Activated naive CD8-positive, alpha-beta T cell treated with anti-CD3 and anti-CD28 coated beads, Interleukin-2, amount 50 U/mL, for 24 hours (primary cell): Measurements from ENCODE around the gene DLGAP1.
"Not testable (repeated sequence)": the region's sequence is repeated elsewhere in the genome, so short reads cannot be mapped to it uniquely, and the experiment has no call there.

Source experiments
- ATAC-seq: fragments of 150-1000 bp; cut with Tn5 transposase; one replicate; pipeline ENCODE4 v1.10.0; 2021
- DNase-seq: peaks from one replicate; pipeline ENCODE4 v3.0.0; 2021
- H3K27ac Mint-ChIP-seq: one replicate; pipeline ENCODE4 v1.8.0; 2021; ENCODE audit warnings: mild to moderate bottlenecking, mixed read lengths
- H3K27me3 Mint-ChIP-seq: one replicate; pipeline ENCODE4 v1.8.0; 2021; ENCODE audit warnings: mixed read lengths
- H3K36me3 Mint-ChIP-seq: one replicate; pipeline ENCODE4 v1.8.0; 2021; ENCODE audit warnings: low read depth, mixed read lengths
- H3K4me1 Mint-ChIP-seq: one replicate; pipeline ENCODE4 v1.8.0; 2021; ENCODE audit warnings: mixed read lengths
- H3K4me3 Mint-ChIP-seq: one replicate; pipeline ENCODE4 v1.8.0; 2021; ENCODE audit warnings: mild to moderate bottlenecking, moderate library complexity, mixed read lengths
- H3K9me3 Mint-ChIP-seq: one replicate; pipeline ENCODE4 v1.8.0; 2021; ENCODE audit warnings: mixed read lengths

The DLGAP1 gene

GRCh38 chr18:4455113-4455811 is at the start of gene DLGAP1:
DLGAP1 (minus strand) TSS chr18:4455307.
- Mint-ChIP-seq H3K9me3 (peaks cover 14% of the 10 kb centered on the region), H3K27ac (no peak within 1 kb of the TSS), H3K4me3 (no peak within 1 kb of the TSS), H3K36me3 (peaks cover 2% of the 10 kb centered on the region), H3K27me3 (peaks cover 27% of the 10 kb centered on the region), H3K4me1 (no peaks in the 10 kb centered on the region)
- no peak for DNase-seq
- ATAC-seq: no peak

GRCh38 chr18:4494703-4495284 is 39.7 kb upstream of the DLGAP1 start:
- H3K36me3 Mint-ChIP-seq, H3K4me3 Mint-ChIP-seq, DNase-seq, H3K27ac Mint-ChIP-seq, ATAC-seq, H3K4me1 Mint-ChIP-seq, H3K27me3 Mint-ChIP-seq: not testable (repeated sequence)
- peaks cover 12% of the 10 kb centered on the region for H3K9me3 Mint-ChIP-seq

GRCh38 chr18:4468511-4468910 is 13.4 kb upstream of the DLGAP1 start:
- no peak for DNase-seq
- no peak for ATAC-seq
- Mint-ChIP-seq H3K36me3 (no peaks in the 10 kb centered on the region), H3K4me1 (no peaks in the 10 kb centered on the region), H3K9me3 (peaks cover 4% of the 10 kb centered on the region), H3K4me3 (no peak overlapping the region), H3K27ac (no peak overlapping the region), H3K27me3 (peaks cover 2% of the 10 kb centered on the region)

- Mint-ChIP-seq H3K27ac (no peak overlapping the region), H3K27me3 (peaks cover 27% of the 10 kb centered on the region), H3K4me3 (no peak overlapping the region), H3K4me1 (no peaks in the 10 kb centered on the region), H3K36me3 (peaks cover 2% of the 10 kb centered on the region), H3K9me3 (peaks cover 8% of the 10 kb centered on the region)
- no peak for DNase-seq
- no peak for ATAC-seq
These were observed 482 bp downstream of the DLGAP1 start for GRCh38 chr18:4454537-4455112.

GRCh38 chr18:4453874-4454536 is 1.1 kb downstream of the DLGAP1 start:
- ATAC-seq (no peak), DNase-seq (no peak)
- no peaks in the 10 kb centered on the region for H3K4me1 Mint-ChIP-seq
- no peak overlapping the region for H3K4me3 Mint-ChIP-seq
- H3K9me3 Mint-ChIP-seq: peaks cover 6% of the 10 kb centered on the region
- peaks cover 2% of the 10 kb centered on the region for H3K36me3 Mint-ChIP-seq
- no peak overlapping the region for H3K27ac Mint-ChIP-seq
- peaks cover 27% of the 10 kb centered on the region for H3K27me3 Mint-ChIP-seq

GRCh38 chr18:4453567-4453873 is 1.6 kb downstream of the DLGAP1 start:
- H3K27ac Mint-ChIP-seq: no peak overlapping the region
- peaks cover 6% of the 10 kb centered on the region for H3K9me3 Mint-ChIP-seq
- no peak for ATAC-seq
- peaks cover 27% of the 10 kb centered on the region for H3K27me3 Mint-ChIP-seq
- peaks cover 2% of the 10 kb centered on the region for H3K36me3 Mint-ChIP-seq
- no peaks in the 10 kb centered on the region for H3K4me1 Mint-ChIP-seq
- no peak for DNase-seq
- no peak overlapping the region for H3K4me3 Mint-ChIP-seq

GRCh38 chr18:4450065-4450658 is 4.9 kb downstream of the DLGAP1 start:
- ATAC-seq: no peak
- peaks cover 17% of the 10 kb centered on the region for H3K27me3 Mint-ChIP-seq
- no peaks in the 10 kb centered on the region for H3K36me3 Mint-ChIP-seq

GRCh38 chr18:4445902-4446301 is 9.2 kb downstream of the DLGAP1 start:
- Mint-ChIP-seq H3K27ac (no peak overlapping the region), H3K36me3 (no peaks in the 10 kb centered on the region), H3K27me3 (peaks cover under 1% of the 10 kb centered on the region), H3K4me1 (no peaks in the 10 kb centered on the region), H3K9me3 (no peaks in the 10 kb centered on the region), H3K4me3 (no peak overlapping the region)
- ATAC-seq (no peak), DNase-seq (no peak)

More at GRCh38 chr18:4450065-4450658, 4.9 kb downstream of the DLGAP1 start:
- H3K4me3 Mint-ChIP-seq: no peak overlapping the region
- no peak overlapping the region for H3K27ac Mint-ChIP-seq
- H3K4me1 Mint-ChIP-seq: no peaks in the 10 kb centered on the region
- H3K9me3 Mint-ChIP-seq: no peaks in the 10 kb centered on the region
- no peak for DNase-seq

- Mint-ChIP-seq H3K9me3 (no peaks in the 10 kb centered on the region), H3K36me3 (no peaks in the 10 kb centered on the region), H3K4me1 (no peaks in the 10 kb centered on the region), H3K4me3 (no peak overlapping the region), H3K27me3 (no peaks in the 10 kb centered on the region), H3K27ac (no peak overlapping the region)
- no peak for ATAC-seq
- no peak for DNase-seq
These were observed 10.8 kb downstream of the DLGAP1 start for GRCh38 chr18:4444306-4444705.

- no peak for DNase-seq
- no peak for ATAC-seq
- Mint-ChIP-seq H3K27me3 (no peaks in the 10 kb centered on the region), H3K9me3 (peaks cover 4% of the 10 kb centered on the region), H3K36me3 (no peaks in the 10 kb centered on the region), H3K27ac (no peak overlapping the region), H3K4me1 (no peaks in the 10 kb centered on the region), H3K4me3 (no peak overlapping the region)
These were observed 14.0 kb downstream of the DLGAP1 start for GRCh38 chr18:4441098-4441497.

GRCh38 chr18:4438938-4439337 is 16.2 kb downstream of the DLGAP1 start:
- H3K4me3 Mint-ChIP-seq: no peak overlapping the region
- DNase-seq (no peak), ATAC-seq (no peak)
- no peak overlapping the region for H3K27ac Mint-ChIP-seq
- H3K4me1 Mint-ChIP-seq: no peaks in the 10 kb centered on the region
- no peaks in the 10 kb centered on the region for H3K36me3 Mint-ChIP-seq
- no peaks in the 10 kb centered on the region for H3K27me3 Mint-ChIP-seq
- peaks cover 4% of the 10 kb centered on the region for H3K9me3 Mint-ChIP-seq

- H3K4me3 Mint-ChIP-seq: no peak overlapping the region
- ATAC-seq (no peak), DNase-seq (no peak)
- H3K4me1 Mint-ChIP-seq: no peaks in the 10 kb centered on the region
- no peak overlapping the region for H3K27ac Mint-ChIP-seq
- no peaks in the 10 kb centered on the region for H3K27me3 Mint-ChIP-seq
- H3K36me3 Mint-ChIP-seq: no peaks in the 10 kb centered on the region
- peaks cover 4% of the 10 kb centered on the region for H3K9me3 Mint-ChIP-seq
These were observed 21.4 kb downstream of the DLGAP1 start for GRCh38 chr18:4433717-4434116.

GRCh38 chr18:4430836-4431235 is 24.3 kb downstream of the DLGAP1 start:
- Mint-ChIP-seq H3K36me3 (no peaks in the 10 kb centered on the region), H3K4me3 (no peak overlapping the region), H3K27me3 (no peaks in the 10 kb centered on the region), H3K9me3 (peaks cover 3% of the 10 kb centered on the region), H3K27ac (no peak overlapping the region), H3K4me1 (no peaks in the 10 kb centered on the region)
- ATAC-seq: no peak
- no peak for DNase-seq

GRCh38 chr18:4417714-4418113 is 37.4 kb downstream of the DLGAP1 start:
- ATAC-seq (no peak), DNase-seq (no peak)
- Mint-ChIP-seq H3K27me3 (no peaks in the 10 kb centered on the region), H3K9me3 (no peaks in the 10 kb centered on the region), H3K27ac (no peak overlapping the region), H3K4me3 (no peak overlapping the region), H3K4me1 (no peaks in the 10 kb centered on the region), H3K36me3 (no peaks in the 10 kb centered on the region)

- DNase-seq: no peak
- Mint-ChIP-seq H3K27ac (no peak overlapping the region), H3K36me3 (no peaks in the 10 kb centered on the region), H3K9me3 (no peaks in the 10 kb centered on the region), H3K4me3 (no peak overlapping the region), H3K4me1 (no peaks in the 10 kb centered on the region), H3K27me3 (no peaks in the 10 kb centered on the region)
- ATAC-seq: no peak
These were observed 38.1 kb downstream of the DLGAP1 start for GRCh38 chr18:4416976-4417375.
